ENCODE measurements around the gene LIN52.
A peak's percentile ranks its signal among the peaks of the same experiment; 100 is the strongest.

The LIN52 gene

DNA sequence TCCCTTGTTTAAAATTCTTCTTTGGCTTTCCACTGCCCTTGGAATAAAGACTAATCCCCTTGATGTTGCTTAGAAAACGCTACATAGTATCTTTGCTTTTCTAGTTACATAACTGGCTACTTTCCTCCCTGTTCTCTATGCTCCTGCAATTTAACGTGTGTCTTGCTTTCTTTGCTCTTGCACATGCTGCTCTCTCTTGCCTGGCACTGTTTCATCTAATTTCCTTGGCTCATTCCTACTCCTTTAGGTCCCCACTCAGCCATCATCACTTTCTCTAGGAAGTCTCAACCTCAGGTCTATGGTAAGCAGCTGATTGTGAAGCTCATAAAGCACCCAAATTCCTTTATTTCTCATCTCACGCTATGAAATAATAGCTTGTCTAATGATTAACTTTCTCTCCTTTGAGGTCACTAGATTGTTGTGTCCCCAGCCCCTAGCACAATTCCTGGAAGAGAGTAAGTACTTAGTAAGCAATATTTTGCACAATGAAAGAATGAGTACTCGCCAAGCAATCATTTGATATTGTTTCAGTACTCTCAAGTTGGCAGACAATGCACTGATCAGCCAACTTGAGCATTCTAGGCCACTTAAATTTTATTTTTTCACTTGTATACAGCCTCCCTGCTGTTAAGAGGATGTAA, 3.8 kb upstream of the LIN52 start:
- H3K4me3 ChIP-seq (ENCODE audit: low read depth, low read length) = no peak overlapping the region
- TF ChIP-seq, protein P1, sequence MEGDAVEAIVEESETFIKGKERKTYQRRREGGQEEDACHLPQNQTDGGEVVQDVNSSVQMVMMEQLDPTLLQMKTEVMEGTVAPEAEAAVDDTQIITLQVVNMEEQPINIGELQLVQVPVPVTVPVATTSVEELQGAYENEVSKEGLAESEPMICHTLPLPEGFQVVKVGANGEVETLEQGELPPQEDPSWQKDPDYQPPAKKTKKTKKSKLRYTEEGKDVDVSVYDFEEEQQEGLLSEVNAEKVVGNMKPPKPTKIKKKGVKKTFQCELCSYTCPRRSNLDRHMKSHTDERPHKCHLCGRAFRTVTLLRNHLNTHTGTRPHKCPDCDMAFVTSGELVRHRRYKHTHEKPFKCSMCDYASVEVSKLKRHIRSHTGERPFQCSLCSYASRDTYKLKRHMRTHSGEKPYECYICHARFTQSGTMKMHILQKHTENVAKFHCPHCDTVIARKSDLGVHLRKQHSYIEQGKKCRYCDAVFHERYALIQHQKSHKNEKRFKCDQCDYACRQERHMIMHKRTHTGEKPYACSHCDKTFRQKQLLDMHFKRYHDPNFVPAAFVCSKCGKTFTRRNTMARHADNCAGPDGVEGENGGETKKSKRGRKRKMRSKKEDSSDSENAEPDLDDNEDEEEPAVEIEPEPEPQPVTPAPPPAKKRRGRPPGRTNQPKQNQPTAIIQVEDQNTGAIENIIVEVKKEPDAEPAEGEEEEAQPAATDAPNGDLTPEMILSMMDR (IDR thresholded peaks at IDR 0.05; ENCODE audit: borderline replicate concordance, insufficient read depth, low read depth, low read length) = no peak

DNA sequence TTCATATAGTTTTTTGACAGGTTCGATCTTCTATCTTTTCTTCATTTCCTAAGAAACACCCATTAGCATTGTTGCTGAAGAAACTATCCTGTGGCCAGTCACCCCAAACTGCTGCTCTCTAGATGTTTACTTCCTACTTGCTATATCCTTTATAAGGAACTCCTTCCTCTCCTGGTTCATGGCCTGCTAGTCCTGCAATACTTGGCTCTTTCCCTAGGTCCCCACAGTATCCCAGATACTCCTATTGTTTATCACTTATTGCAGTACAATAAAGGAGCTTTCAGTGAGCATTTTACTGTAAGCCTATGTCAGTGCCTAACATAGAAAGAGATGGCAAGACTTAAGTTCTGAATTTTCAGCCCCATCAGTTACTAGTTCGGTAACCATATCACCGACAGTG, 3.3 kb upstream of the LIN52 start:
- no peak overlapping the region for H3K4me3 ChIP-seq (ENCODE audit: low read depth, low read length)
- TF ChIP-seq, protein P1 (IDR thresholded peaks at IDR 0.05; ENCODE audit: borderline replicate concordance, insufficient read depth, low read depth, low read length) = no peak

DNA sequence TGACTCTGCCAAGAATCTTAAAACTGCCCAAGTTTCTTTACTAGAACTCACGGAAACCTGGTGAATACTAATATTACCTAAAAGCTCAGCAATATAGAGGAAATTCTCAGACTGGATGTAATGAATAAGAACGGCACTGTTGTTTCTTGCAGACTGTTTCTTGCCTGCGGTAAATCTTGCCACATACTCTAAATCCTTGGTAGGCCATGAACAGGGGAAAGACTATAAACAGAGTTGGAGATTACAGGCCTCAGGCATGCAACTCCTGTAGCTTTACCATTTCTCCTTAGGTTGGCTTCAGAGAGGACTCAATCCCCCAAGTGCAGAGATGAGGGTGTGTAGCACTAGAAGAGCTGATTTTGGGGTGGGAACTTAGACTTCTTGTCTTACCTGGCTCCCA, 1.6 kb upstream of the LIN52 start:
- TF ChIP-seq, protein P1 (IDR thresholded peaks at IDR 0.05; ENCODE audit: borderline replicate concordance, insufficient read depth, low read depth, low read length) = no peak
- H3K4me3 ChIP-seq (ENCODE audit: low read depth, low read length) = no peak overlapping the region

DNA sequence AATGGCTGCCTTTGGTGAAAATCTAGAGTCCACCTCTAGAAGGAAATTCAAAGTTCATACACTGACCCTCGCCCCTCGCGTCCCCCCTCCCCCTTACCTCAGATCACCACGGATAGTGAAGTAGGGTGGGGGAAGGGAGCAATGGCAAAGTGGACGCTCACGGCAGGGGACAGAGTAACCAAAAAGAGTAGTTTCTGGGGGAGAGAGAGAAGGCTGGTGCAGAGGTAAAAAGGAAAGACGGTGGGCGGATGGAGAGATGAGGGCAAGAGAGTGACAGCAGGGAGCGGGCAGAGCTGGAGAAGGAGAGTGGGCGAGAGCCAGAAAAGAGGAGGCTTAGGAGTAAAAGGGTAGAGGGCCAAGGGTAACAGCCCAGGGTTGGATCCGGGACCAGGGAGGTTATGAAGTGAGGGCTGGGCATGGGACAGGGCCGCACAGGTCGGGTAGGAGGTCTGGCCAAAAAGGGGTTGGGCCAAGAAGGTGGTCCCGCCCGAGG, 926 bp upstream of the LIN52 start:
- TF ChIP-seq, protein P1 (IDR thresholded peaks at IDR 0.05; ENCODE audit: borderline replicate concordance, insufficient read depth, low read depth, low read length) = no peak
- peak overlapping the region; percentile 73 for H3K4me3 ChIP-seq (ENCODE audit: low read depth, low read length)

DNA sequence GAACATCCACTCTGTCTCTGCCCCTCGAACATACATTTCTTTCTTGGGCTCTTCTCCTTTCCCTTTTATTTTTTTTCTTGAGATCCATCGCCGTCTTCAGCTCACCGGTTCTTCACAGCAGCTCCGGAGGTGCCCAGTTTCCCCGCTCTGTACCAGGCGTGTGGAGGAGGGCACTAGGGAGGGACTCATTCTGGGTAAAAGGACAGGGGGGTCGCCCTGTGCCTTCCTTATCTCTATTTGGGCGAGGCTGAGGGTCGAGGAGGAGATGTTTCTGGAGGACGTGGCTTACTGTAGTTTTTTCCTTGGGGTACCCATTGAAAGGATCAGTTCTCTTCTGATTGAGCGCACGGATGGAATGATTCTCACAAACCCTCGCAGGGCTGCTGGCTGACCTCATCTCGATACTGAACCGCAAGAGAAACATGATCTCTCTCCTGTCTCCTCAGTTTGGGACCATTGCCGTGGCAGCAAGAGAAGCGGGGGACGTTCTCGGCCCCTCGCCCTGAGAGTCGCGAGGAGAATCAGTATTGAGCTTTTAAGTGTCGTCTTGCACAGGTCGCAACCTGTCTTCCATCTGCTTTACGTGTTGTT, 386 bp downstream of the LIN52 start:
- TF ChIP-seq, protein P1 (IDR thresholded peaks at IDR 0.05; ENCODE audit: borderline replicate concordance, insufficient read depth, low read depth, low read length) = no peak
- peak overlapping the region; percentile 85 for H3K4me3 ChIP-seq (ENCODE audit: low read depth, low read length)

DNA sequence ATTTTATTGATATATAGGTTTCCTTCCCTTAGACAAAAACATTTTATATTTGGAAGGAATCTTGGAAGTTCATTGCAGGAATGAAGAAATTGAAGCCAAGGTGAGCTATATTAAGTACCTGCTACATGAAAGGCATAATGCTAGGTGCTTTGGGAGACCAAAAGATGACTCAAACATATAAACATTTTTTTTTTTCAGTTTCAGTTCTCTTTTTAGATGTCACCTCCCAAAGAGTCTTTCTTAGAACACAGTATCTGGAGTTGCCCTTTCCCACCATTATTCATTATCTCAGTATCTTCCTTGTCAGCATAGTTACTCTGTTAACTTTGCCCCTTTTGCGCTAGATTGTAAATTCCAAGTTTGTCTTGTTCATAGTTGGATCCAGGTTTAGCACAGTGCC, 1.1 kb downstream of the LIN52 start:
- TF ChIP-seq, protein P1 (IDR thresholded peaks at IDR 0.05; ENCODE audit: borderline replicate concordance, insufficient read depth, low read depth, low read length) = no peak
- H3K4me3 ChIP-seq (ENCODE audit: low read depth, low read length) = peak overlapping the region; percentile 85
